T-helper 1 cell treated with Interleukin-12 subunit alpha and Interleukin-12 subunit beta and Interleukin-4 antibody, amounts not matched to agents 30 ng/mL and 1 ng/mL, for 36 hours (primary cell): ENCODE data around the gene CDKAL1. TPM values are rescaled to one million over a fixed set of nuclear protein-coding genes. Genes with fewer than 3 reads are reported as not detected.

Experiments
- intact Hi-C: fragments of 100-400 bp; cut with micrococcal nuclease; formaldehyde crosslinking; loops from one replicate; pipeline ENCODE4 v1.15.1; 2024
- total RNA-seq: library from RNA; stranded (reverse); gene quantifications from 2 replicates; pipeline ENCODE4 v1.2.3, GENCODE V29; 2022

CDKAL1 gene
- total RNA-seq, 1 donor from 2014 or later, result 30.6 TPM

GRCh38 chr6:20777801-20778200 lies 243.5 kb downstream of the CDKAL1 start:
- intact Hi-C loops, result no loop called here

DNA sequence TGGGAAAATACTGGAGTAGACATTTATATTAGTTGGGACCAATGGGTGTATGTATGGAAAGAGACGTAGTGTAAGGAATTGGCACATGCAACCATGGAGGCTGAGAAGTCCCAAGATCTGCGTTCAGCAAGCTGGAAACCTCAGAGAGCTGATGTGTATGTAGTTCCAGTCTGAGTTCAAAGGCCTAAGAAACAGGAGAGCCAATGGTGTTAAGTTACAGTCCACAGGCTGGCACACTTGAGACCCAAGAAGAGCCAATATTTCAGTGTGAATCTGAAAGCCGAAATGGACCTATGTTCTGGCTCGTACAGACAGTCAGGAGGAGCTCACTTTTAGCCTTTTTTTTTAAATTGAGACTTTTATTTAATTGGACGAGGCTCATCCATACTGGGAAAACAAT lies 244.2 kb downstream of the CDKAL1 start:
- intact Hi-C loops, result no loop called here

DNA sequence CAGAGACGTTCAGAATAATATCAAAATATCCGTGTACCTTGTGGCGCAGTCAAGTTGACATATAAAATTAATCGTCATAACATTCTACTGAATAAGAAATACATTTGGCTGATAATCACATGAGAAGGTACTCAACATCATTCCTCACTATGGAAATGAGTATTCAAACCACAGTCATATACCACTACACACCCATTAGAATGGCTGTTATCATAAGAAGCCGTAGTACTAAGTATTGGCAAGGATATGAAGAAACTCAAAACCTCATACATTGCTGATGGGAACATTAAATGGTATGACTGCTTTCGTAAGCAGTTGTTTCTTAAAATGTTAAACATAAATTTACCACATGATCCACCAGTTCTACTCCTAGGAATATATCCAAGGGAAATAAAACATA lies 244.7 kb downstream of the CDKAL1 start:
- intact Hi-C loops, result no loop called here

GRCh38 chr6:20789162-20789561 lies 254.9 kb downstream of the CDKAL1 start:
- intact Hi-C loops, result loop anchor here (2.0 kb wide), 1 partner anchor 800 kb away; no protein-coding TSS in a partner anchor

- intact Hi-C loops, result no loop called here
Measured at GRCh38 chr6:20790032-20790791, 256.0 kb downstream of the CDKAL1 start.

DNA sequence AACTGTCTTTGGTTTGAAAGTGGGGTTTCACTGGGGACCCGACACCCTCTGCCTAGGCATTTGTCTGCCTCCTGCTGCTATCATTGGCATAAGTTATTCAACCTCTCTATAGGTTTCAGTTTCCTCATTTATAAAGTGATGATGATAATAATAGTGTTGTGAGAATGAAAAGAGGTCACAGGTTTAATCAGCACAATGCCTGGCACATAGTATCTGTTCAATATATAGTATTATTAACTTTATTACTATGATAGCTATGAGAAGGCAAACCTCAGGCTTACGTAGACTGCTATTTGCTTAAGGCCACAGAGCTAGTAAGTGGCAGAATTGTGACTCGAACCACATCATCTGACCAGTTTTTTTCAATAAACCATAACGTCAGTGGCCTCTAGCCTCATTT lies 256.8 kb downstream of the CDKAL1 start:
- intact Hi-C loops, result no loop called here

DNA sequence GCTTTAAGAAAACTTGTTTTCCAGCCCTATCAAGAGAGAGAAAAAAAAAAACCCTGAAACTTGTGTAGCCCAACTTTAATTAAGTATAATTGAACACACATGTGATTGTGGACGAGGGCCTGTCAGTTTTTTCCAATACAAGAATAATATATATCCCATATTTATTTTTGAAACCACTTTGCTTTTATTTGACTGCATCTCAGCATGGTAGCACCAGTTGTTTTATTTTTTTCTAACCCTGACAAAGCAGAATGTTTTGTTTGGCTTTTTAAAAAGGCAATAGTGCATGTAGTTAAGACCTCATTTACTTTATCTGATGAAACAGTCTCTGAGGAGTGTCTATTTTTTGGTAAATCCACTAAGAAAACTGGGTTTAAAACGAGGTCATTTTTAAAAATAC lies 257.7 kb downstream of the CDKAL1 start:
- intact Hi-C loops, result no loop called here

GRCh38 chr6:20793174-20793573 lies 258.9 kb downstream of the CDKAL1 start:
- intact Hi-C loops, result no loop called here

GRCh38 chr6:20797597-20797996 lies 263.3 kb downstream of the CDKAL1 start:
- intact Hi-C loops, result no loop called here

- intact Hi-C loops, result no loop called here
Measured at GRCh38 chr6:20800229-20800628, 266.0 kb downstream of the CDKAL1 start.

DNA sequence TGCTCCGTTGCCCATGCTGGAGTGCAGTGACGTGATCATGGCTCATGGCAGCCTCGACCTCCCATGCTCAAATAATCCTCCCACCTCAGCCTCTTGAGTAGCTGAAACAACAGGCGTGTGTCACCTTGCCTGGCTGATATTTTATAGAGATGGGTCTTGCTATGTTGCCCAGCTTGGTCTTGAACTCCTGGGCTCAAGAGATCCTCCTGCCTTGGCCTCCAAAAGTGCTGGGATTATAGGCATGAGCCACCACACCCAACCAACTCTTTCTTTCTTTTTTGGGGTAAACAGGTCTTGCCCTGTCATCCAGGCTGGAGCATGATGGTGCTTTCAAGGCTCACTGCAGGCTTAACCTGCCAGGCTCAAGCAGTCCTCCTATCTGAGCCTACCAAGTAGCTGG lies 266.4 kb downstream of the CDKAL1 start:
- intact Hi-C loops, result no loop called here

- intact Hi-C loops, result no loop called here
Measured at GRCh38 chr6:20801595-20801994, 267.3 kb downstream of the CDKAL1 start.

GRCh38 chr6:20802596-20802995 lies 268.3 kb downstream of the CDKAL1 start:
- intact Hi-C loops, result no loop called here

DNA sequence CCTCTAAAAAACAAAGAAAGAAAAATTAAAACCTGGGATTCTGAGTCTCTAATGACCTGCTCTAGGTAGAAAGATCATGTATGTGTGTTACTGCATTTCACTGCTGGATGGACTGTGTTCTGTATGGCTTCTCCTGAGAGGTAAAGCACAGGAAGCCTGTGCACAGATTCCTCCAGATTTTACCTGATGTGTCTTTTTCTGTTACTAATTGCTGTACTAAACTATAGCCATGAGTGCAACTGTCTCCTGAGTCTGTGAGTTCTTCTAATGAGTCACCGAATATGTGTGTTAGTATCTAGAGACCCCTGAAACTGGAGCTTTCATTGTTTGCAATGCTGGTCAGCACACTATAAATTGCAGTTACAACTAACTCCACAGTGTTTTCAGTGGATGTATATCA lies 270.8 kb downstream of the CDKAL1 start:
- intact Hi-C loops, result no loop called here

GRCh38 chr6:20806669-20807068 lies 272.4 kb downstream of the CDKAL1 start:
- intact Hi-C loops, result no loop called here

DNA sequence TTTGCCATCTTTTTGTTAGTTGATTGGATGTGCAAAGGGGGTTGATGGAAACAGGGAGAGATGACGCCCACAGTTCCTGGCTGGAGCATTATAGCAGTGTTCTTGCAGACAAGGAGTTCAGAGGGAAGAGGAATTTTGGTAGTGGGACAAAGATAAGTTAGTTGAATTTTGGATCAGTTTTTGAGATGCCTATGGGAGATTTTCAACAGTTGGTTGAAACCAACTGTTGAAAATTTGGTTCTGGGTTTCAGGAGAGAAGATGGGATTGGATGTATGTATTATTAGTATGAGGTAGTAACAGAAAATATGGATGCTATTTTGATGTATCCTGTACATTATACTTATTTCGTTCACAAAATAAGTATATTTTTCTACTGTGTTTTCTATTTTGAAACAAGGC lies 274.2 kb downstream of the CDKAL1 start:
- intact Hi-C loops, result no loop called here

DNA sequence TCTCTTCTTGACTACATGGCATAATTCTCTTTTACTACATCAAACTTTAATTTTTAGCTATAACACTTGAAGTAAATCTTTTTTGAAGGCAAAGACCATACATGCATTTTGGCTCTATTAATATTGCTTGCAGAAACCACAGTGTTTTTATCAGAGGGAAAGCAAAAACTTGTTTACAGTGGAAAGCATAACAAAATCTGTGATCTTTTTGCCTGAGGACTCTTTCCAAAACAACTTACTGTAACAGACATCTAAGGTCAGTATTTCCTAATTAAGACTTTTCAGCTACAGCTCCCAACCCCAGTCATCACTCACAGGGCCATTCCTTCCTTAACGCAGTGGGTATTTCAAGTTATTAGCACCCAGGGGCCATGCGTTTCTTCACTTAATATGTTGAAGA lies 274.7 kb downstream of the CDKAL1 start:
- intact Hi-C loops, result no loop called here

GRCh38 chr6:20810727-20811108 lies 276.5 kb downstream of the CDKAL1 start:
- intact Hi-C loops, result no loop called here

DNA sequence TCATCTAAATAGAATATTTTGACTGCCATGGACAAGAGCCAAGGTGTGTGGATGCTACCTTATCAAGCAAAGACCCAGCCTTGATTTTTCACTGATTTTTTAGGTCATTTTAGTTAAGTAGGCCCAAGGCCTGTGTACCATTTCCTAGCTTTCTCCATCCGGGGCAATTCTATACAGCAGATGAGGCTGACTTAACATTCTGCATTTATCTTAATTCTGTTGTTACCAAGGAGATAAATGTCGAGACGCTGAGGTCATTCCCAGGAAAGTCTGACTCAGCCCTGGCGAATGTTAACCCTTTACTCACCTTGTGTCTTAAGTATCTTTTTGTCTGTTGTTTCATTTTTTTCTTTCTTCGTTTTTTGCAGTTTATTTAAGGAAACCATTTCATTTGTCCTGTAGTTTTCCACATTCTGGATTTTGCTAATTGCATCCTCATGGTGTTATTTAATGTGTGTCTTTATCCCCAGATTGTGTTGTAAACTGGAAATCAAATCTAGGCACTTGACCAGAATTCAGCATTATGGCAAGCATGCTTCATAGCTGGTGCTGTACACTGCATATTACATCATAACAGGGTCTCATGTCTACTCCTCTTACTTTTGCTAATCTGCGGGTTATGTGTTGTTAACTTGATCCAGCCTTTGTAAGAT lies 277.0 kb downstream of the CDKAL1 start:
- intact Hi-C loops, result no loop called here

- intact Hi-C loops, result no loop called here
Measured at GRCh38 chr6:20812776-20813175, 278.5 kb downstream of the CDKAL1 start.

DNA sequence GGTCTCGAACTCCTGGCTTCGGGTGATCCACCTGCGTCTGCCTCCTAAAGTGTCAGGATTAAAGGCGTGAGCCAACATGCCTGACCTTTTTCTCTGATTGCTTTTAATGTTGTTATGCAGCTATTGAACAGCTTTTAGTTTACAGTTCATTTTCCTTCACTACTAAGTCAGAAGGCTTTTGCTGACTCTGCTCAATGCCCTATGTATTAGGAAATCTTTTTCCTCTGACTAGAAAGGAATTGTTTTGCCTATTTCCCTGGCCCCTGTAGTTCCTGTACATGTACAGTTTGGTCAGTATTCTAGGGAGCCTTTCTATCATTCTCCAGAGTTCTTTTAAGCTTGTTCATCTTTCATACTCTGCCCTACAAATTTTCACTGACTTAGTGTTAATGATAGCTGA lies 280.2 kb downstream of the CDKAL1 start:
- intact Hi-C loops, result no loop called here

DNA sequence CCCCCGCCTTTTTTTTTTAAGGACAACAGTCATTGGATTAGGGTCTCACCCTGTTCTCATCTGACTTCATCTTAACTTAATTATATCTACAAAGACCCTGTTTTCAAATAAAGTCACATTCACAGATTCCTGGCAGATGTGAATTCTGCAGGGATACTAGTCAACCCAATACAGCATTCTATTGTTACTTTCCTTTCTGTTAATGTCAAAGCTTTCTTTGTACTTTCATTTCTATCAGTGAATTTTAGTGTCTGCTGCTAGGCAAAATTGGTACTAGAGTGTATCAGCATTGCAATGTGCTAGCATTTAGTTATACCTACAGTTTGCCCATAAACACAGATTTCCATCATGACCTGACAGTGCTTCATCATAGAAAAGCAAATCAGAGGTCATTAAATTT lies 281.9 kb downstream of the CDKAL1 start:
- intact Hi-C loops, result no loop called here

GRCh38 chr6:20817806-20818320 lies 283.6 kb downstream of the CDKAL1 start:
- intact Hi-C loops, result no loop called here
